ENCODE data around the gene NSUN7. TPM values are rescaled to one million over a fixed set of nuclear protein-coding genes. Genes with fewer than 3 reads are reported as not detected.

NSUN7 gene
- total RNA-seq, 1 experiment from 2014 or later: 19.6 TPM

DNA sequence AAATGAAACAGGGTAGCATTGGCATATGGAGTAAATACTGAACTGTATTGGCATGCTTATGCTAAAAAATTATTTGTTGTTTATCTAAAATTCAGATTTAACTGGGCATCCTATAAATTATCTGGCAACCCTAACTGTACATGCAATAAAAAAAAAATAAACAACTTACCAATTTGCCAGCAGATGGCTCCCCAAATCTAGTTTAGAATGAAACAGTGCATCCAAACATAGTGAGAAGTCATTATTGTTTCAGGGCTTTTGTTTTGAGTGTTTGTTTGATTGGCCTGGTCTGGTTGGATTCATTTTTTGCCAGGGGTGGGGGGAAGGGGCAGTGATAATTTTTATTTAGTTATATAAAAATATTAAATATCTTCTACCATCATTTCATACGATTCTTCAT lies 12.8 kb upstream of the NSUN7 start:
- Mint-ChIP-seq H3K27me3 (ENCODE audit: insufficient read depth, unreplicated experiment) (no peaks in the 10 kb centered on the region), H3K9me3 (ENCODE audit: unreplicated experiment) (no peaks in the 10 kb centered on the region), H3K36me3 (ENCODE audit: insufficient read depth, unreplicated experiment) (no peaks in the 10 kb centered on the region), H3K4me3 (ENCODE audit: unreplicated experiment) (no peak overlapping the region), H3K27ac (ENCODE audit: unreplicated experiment) (no peak overlapping the region), H3K4me1 (ENCODE audit: low read depth, unreplicated experiment) (no peaks in the 10 kb centered on the region)
- no peak for DNase-seq
- TF ChIP-seq, protein P1, sequence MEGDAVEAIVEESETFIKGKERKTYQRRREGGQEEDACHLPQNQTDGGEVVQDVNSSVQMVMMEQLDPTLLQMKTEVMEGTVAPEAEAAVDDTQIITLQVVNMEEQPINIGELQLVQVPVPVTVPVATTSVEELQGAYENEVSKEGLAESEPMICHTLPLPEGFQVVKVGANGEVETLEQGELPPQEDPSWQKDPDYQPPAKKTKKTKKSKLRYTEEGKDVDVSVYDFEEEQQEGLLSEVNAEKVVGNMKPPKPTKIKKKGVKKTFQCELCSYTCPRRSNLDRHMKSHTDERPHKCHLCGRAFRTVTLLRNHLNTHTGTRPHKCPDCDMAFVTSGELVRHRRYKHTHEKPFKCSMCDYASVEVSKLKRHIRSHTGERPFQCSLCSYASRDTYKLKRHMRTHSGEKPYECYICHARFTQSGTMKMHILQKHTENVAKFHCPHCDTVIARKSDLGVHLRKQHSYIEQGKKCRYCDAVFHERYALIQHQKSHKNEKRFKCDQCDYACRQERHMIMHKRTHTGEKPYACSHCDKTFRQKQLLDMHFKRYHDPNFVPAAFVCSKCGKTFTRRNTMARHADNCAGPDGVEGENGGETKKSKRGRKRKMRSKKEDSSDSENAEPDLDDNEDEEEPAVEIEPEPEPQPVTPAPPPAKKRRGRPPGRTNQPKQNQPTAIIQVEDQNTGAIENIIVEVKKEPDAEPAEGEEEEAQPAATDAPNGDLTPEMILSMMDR (IDR thresholded peaks at IDR 0.05; ENCODE audit: insufficient read depth in 1 of 2, low read depth in 1 of 2, low read length in 1 of 2, severe bottlenecking in 1 of 2, unreplicated experiment in 1 of 2): peak in 1 of 2 experiments; percentile 21
- H3K9me3 ChIP-seq: no peaks in the 10 kb centered on the region; the same call in 1 of the 2 replicates
- intact Hi-C loops (cut with micrococcal nuclease; ENCODE audit: unreplicated experiment): loop anchor here (1.0 to 10.0 kb wide), 3 partner anchors 68 to 160 kb away; no protein-coding TSS in a partner anchor
- CTCF ChIA-PET: interaction anchor here (0.6 kb wide), 1 partner anchor 368 kb away, joined by 3 read pairs; no protein-coding TSS in a partner anchor
- H3K4me1 ChIP-seq: no peaks in the 10 kb centered on the region
- no peaks in the 10 kb centered on the region for H3K27me3 ChIP-seq (replicated peaks; ENCODE audit: control insufficient read depth, insufficient read depth, low read length)
- POLR2A ChIA-PET: no interaction called here
- H3K4me3 ChIP-seq (ENCODE audit: low read depth, low read length): no peak overlapping the region
- H3K36me3 ChIP-seq (ENCODE audit: control insufficient read depth, insufficient read depth, low read length): no peaks in the 10 kb centered on the region
- no TSS peak for BruUV-seq (replicated peaks)

DNA sequence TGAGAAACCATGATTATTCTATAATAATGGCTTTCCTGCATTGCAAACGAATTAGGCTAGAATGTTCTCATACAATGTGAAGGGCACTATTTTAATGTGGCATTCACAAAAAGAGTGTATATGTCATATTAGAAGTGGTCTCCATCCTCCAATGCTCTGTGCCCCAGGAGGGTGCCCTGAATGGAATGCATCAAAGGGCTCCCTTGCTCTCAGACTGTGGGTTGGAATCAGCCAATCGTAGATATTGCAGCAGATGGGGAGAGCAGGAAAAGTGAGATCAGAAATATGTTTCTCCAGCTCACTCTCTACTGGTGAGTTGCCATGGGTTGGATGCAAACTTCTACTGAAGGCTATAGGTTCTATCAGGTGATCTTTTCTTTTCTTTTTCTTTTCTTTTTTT lies 11.9 kb upstream of the NSUN7 start:
- POLR2A ChIA-PET: no interaction called here
- intact Hi-C loops (cut with micrococcal nuclease; ENCODE audit: unreplicated experiment): loop anchor here (1.0 to 10.0 kb wide), 3 partner anchors 67 to 159 kb away; no protein-coding TSS in a partner anchor
- H3K27me3 Mint-ChIP-seq (ENCODE audit: insufficient read depth, unreplicated experiment): no peaks in the 10 kb centered on the region

DNA sequence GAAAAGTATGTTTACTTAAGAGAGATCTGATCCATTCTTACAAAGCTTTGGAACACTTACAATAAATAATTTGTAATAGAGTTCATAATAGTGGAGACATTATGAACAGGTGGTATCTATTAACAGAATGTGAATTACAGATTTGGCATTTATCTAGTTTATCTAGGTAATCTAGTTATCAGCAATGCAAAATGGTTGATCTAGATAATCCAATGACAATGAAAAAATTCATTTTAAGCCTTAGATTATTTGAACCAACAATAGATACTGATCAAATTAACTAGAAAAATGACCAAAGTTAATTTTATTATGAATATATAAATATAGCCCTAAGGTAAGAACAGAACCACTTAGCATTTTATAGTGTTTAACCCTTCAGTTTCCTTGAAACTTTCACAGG lies 10.4 kb upstream of the NSUN7 start:
- no peak for DNase-seq
- BruUV-seq (replicated peaks): no TSS peak
- CTCF ChIA-PET: no interaction called here
- no peaks in the 10 kb centered on the region for H3K27me3 ChIP-seq (replicated peaks; ENCODE audit: control insufficient read depth, insufficient read depth, low read length)
- H3K4me3 ChIP-seq (ENCODE audit: low read depth, low read length): no peak overlapping the region
- no peak overlapping the region for H3K4me3 Mint-ChIP-seq (ENCODE audit: unreplicated experiment)
- no peaks in the 10 kb centered on the region for H3K4me1 ChIP-seq
- no peak overlapping the region for H3K27ac Mint-ChIP-seq (ENCODE audit: unreplicated experiment)
- no peaks in the 10 kb centered on the region for H3K36me3 ChIP-seq (ENCODE audit: control insufficient read depth, insufficient read depth, low read length)
- H3K27me3 Mint-ChIP-seq (ENCODE audit: insufficient read depth, unreplicated experiment): no peaks in the 10 kb centered on the region
- no peaks in the 10 kb centered on the region; the same call in 1 of the 2 replicates for H3K9me3 ChIP-seq
- POLR2A ChIA-PET: no interaction called here
- no peaks in the 10 kb centered on the region for H3K4me1 Mint-ChIP-seq (ENCODE audit: low read depth, unreplicated experiment)
- TF ChIP-seq, protein P1 (IDR thresholded peaks at IDR 0.05; ENCODE audit: insufficient read depth in 1 of 2, low read depth in 1 of 2, low read length in 1 of 2, severe bottlenecking in 1 of 2, unreplicated experiment in 1 of 2): no peak
- no peaks in the 10 kb centered on the region for H3K9me3 Mint-ChIP-seq (ENCODE audit: unreplicated experiment)
- intact Hi-C loops (cut with micrococcal nuclease; ENCODE audit: unreplicated experiment): loop anchor here (10.0 kb wide), 2 partner anchors 65 to 105 kb away; no protein-coding TSS in a partner anchor
- H3K36me3 Mint-ChIP-seq (ENCODE audit: insufficient read depth, unreplicated experiment): no peaks in the 10 kb centered on the region

More for the DNA sequence above, 11.9 kb upstream of the NSUN7 start:
- no peak overlapping the region for H3K4me3 Mint-ChIP-seq (ENCODE audit: unreplicated experiment)
- H3K9me3 ChIP-seq: no peaks in the 10 kb centered on the region; the same call in 1 of the 2 replicates
- TF ChIP-seq, protein P1 (IDR thresholded peaks at IDR 0.05; ENCODE audit: insufficient read depth in 1 of 2, low read depth in 1 of 2, low read length in 1 of 2, severe bottlenecking in 1 of 2, unreplicated experiment in 1 of 2): no peak
- no peak overlapping the region for H3K27ac Mint-ChIP-seq (ENCODE audit: unreplicated experiment)
- no peaks in the 10 kb centered on the region for H3K4me1 ChIP-seq
- no peaks in the 10 kb centered on the region for H3K27me3 ChIP-seq (replicated peaks; ENCODE audit: control insufficient read depth, insufficient read depth, low read length)
- no peaks in the 10 kb centered on the region for H3K36me3 Mint-ChIP-seq (ENCODE audit: insufficient read depth, unreplicated experiment)
- H3K36me3 ChIP-seq (ENCODE audit: control insufficient read depth, insufficient read depth, low read length): no peaks in the 10 kb centered on the region
- no peaks in the 10 kb centered on the region for H3K9me3 Mint-ChIP-seq (ENCODE audit: unreplicated experiment)
- CTCF ChIA-PET: interaction anchor here (0.7 to 1.0 kb wide), 3 partner anchors 10 to 770 kb away, joined by 3 to 12 read pairs (median 3); no protein-coding TSS in a partner anchor
- H3K4me1 Mint-ChIP-seq (ENCODE audit: low read depth, unreplicated experiment): no peaks in the 10 kb centered on the region
- no TSS peak for BruUV-seq (replicated peaks)
- no peak overlapping the region for H3K4me3 ChIP-seq (ENCODE audit: low read depth, low read length)
- no peak for DNase-seq

All from Caco-2 (cell line).